ENCODE results near the gene CEP164. TPM values are rescaled to one million over a fixed set of nuclear protein-coding genes. Genes with fewer than 3 reads are reported as not detected.

CEP164 gene
- total RNA-seq, 1 experiment from 2014 or later, result 21.0 TPM

DNA sequence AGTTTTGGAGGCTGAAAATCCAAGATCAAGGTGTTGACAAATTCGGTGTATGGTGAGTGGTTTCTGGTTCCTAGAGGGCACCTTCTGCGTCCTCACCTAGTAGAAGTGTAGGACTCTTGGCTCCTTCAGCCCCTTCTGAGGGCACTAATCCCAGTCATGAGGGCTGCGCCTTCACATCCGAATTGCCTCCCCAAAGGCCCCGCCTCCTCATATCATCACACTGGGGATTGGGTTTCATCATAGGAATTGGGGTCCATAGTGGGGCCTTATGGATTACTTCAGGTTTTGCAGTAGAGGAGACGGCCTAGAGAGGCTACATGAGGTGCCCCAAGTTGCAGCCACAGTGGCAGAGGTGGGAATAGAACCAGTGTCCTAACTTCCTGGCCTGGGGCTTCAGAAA, 87.1 kb downstream of the CEP164 start:
- no peak overlapping the region for H3K4me3 Mint-ChIP-seq
- peaks cover 17% of the 10 kb centered on the region for H3K4me1 Mint-ChIP-seq
- H3K27me3 Mint-ChIP-seq (ENCODE audit: low read depth), result no peaks in the 10 kb centered on the region
- DNase-seq (ENCODE audit: low spot score) (no peak), ATAC-seq (no peak)
- POLR2A ChIA-PET, result no interaction called here
- no peaks in the 10 kb centered on the region for H3K9me3 Mint-ChIP-seq
- CTCF ChIA-PET, result interaction anchor here (10.4 kb wide), 1 partner anchor 11 kb away, joined by 103 read pairs; no protein-coding TSS in a partner anchor
- H3K27ac Mint-ChIP-seq, result no peak overlapping the region
- TF ChIP-seq MXD4 (CRISPR knock-in tag; IDR thresholded peaks at IDR 0.05; ENCODE audit: borderline replicate concordance) (no peak), TP53 (CRISPR knock-in tag; IDR thresholded peaks at IDR 0.05) (no peak), CREB1 (CRISPR knock-in tag; IDR thresholded peaks at IDR 0.05) (no peak), RORB (CRISPR knock-in tag; IDR thresholded peaks at IDR 0.05) (no peak), TCF7 (CRISPR knock-in tag; IDR thresholded peaks at IDR 0.05; ENCODE audit: low read depth) (no peak), CBFB (CRISPR knock-in tag; IDR thresholded peaks at IDR 0.05; ENCODE audit: low read depth) (no peak), MYBL2 (CRISPR knock-in tag; IDR thresholded peaks at IDR 0.05) (no peak)
- TF ChIP-seq, protein P1, sequence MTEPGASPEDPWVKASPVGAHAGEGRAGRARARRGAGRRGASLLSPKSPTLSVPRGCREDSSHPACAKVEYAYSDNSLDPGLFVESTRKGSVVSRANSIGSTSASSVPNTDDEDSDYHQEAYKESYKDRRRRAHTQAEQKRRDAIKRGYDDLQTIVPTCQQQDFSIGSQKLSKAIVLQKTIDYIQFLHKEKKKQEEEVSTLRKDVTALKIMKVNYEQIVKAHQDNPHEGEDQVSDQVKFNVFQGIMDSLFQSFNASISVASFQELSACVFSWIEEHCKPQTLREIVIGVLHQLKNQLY (CRISPR knock-in tag; IDR thresholded peaks at IDR 0.05), result no peak
- TF ChIP-seq, protein P2, sequence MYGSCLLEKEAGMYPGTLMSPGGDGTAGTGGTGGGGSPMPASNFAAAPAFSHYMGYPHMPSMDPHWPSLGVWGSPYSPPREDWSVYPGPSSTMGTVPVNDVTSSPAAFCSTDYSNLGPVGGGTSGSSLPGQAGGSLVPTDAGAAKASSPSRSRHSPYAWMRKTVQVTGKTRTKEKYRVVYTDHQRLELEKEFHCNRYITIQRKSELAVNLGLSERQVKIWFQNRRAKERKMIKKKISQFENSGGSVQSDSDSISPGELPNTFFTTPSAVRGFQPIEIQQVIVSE (CRISPR knock-in tag; IDR thresholded peaks at IDR 0.05; ENCODE audit: borderline replicate concordance), result no peak
- TF ChIP-seq, protein P3, sequence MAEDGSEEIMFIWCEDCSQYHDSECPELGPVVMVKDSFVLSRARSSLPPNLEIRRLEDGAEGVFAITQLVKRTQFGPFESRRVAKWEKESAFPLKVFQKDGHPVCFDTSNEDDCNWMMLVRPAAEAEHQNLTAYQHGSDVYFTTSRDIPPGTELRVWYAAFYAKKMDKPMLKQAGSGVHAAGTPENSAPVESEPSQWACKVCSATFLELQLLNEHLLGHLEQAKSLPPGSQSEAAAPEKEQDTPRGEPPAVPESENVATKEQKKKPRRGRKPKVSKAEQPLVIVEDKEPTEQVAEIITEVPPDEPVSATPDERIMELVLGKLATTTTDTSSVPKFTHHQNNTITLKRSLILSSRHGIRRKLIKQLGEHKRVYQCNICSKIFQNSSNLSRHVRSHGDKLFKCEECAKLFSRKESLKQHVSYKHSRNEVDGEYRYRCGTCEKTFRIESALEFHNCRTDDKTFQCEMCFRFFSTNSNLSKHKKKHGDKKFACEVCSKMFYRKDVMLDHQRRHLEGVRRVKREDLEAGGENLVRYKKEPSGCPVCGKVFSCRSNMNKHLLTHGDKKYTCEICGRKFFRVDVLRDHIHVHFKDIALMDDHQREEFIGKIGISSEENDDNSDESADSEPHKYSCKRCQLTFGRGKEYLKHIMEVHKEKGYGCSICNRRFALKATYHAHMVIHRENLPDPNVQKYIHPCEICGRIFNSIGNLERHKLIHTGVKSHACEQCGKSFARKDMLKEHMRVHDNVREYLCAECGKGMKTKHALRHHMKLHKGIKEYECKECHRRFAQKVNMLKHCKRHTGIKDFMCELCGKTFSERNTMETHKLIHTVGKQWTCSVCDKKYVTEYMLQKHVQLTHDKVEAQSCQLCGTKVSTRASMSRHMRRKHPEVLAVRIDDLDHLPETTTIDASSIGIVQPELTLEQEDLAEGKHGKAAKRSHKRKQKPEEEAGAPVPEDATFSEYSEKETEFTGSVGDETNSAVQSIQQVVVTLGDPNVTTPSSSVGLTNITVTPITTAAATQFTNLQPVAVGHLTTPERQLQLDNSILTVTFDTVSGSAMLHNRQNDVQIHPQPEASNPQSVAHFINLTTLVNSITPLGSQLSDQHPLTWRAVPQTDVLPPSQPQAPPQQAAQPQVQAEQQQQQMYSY (CRISPR knock-in tag; IDR thresholded peaks at IDR 0.05), result no peak
- peaks cover 3% of the 10 kb centered on the region for H3K36me3 Mint-ChIP-seq

DNA sequence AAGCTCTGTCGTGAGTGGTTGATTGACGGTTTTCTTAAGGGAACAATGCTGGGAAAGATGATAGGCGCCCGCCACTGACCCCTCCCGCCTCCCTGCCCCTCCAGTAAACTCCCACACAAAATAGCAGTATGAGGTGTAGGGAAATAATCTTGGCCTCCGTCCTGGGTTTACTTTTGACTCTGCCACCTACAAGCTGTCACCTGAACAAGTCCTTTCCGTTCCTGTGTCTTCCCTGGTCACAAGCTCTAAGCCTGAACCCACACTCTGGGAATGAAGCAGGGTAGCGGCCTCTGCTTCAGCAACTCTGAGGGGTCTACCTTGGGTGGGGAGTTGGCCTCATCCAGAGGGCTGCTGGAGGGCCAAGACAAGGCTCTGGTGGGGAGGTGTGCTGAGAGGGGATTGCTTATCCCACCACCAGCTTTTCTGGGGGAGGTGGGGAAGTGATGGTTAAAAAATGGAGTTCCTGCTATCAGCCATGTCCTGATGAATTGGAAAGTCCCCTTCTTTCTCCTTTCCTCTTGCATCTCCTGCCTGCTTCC, 87.8 kb downstream of the CEP164 start:
- ChIA-PET CTCF (interaction anchor here (10.4 kb wide), 1 partner anchor 10 kb away, joined by 103 read pairs; no protein-coding TSS in a partner anchor), POLR2A (no interaction called here)
- Mint-ChIP-seq H3K36me3 (no peaks in the 10 kb centered on the region), H3K4me1 (peaks cover 11% of the 10 kb centered on the region), H3K27ac (no peak overlapping the region), H3K4me3 (no peak overlapping the region), H3K9me3 (no peaks in the 10 kb centered on the region), H3K27me3 (ENCODE audit: low read depth) (no peaks in the 10 kb centered on the region)
- TF ChIP-seq, protein P4, sequence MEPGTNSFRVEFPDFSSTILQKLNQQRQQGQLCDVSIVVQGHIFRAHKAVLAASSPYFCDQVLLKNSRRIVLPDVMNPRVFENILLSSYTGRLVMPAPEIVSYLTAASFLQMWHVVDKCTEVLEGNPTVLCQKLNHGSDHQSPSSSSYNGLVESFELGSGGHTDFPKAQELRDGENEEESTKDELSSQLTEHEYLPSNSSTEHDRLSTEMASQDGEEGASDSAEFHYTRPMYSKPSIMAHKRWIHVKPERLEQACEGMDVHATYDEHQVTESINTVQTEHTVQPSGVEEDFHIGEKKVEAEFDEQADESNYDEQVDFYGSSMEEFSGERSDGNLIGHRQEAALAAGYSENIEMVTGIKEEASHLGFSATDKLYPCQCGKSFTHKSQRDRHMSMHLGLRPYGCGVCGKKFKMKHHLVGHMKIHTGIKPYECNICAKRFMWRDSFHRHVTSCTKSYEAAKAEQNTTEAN (CRISPR knock-in tag; IDR thresholded peaks at IDR 0.05), result no peak
- TF ChIP-seq, protein P5, sequence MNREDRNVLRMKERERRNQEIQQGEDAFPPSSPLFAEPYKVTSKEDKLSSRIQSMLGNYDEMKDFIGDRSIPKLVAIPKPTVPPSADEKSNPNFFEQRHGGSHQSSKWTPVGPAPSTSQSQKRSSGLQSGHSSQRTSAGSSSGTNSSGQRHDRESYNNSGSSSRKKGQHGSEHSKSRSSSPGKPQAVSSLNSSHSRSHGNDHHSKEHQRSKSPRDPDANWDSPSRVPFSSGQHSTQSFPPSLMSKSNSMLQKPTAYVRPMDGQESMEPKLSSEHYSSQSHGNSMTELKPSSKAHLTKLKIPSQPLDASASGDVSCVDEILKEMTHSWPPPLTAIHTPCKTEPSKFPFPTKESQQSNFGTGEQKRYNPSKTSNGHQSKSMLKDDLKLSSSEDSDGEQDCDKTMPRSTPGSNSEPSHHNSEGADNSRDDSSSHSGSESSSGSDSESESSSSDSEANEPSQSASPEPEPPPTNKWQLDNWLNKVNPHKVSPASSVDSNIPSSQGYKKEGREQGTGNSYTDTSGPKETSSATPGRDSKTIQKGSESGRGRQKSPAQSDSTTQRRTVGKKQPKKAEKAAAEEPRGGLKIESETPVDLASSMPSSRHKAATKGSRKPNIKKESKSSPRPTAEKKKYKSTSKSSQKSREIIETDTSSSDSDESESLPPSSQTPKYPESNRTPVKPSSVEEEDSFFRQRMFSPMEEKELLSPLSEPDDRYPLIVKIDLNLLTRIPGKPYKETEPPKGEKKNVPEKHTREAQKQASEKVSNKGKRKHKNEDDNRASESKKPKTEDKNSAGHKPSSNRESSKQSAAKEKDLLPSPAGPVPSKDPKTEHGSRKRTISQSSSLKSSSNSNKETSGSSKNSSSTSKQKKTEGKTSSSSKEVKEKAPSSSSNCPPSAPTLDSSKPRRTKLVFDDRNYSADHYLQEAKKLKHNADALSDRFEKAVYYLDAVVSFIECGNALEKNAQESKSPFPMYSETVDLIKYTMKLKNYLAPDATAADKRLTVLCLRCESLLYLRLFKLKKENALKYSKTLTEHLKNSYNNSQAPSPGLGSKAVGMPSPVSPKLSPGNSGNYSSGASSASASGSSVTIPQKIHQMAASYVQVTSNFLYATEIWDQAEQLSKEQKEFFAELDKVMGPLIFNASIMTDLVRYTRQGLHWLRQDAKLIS (CRISPR knock-in tag; IDR thresholded peaks at IDR 0.05; ENCODE audit: borderline replicate concordance), result no peak
- DNase-seq (ENCODE audit: low spot score) (no peak), ATAC-seq (no peak)
